ENCODE data around the gene ASCL5.

Gene ASCL5

GRCh38 chr1:201085902-201086735, 40.9 kb downstream of the ASCL5 start:
- no peak for DNase-seq (ENCODE audit: low read depth, low spot score)

- DNase-seq (ENCODE audit: low read depth, low spot score) = no peak
Observed at GRCh38 chr1:201084295-201084694, 42.7 kb downstream of the ASCL5 start.

- no peak for DNase-seq (ENCODE audit: low read depth, low spot score)
Observed at GRCh38 chr1:201083741-201084140, 43.2 kb downstream of the ASCL5 start.

GRCh38 chr1:201080135-201080534, 46.8 kb downstream of the ASCL5 start:
- no peak for DNase-seq (ENCODE audit: low read depth, low spot score)

GRCh38 chr1:201077736-201078135, 49.2 kb downstream of the ASCL5 start:
- DNase-seq (ENCODE audit: low read depth, low spot score) = no peak

- no peak for DNase-seq (ENCODE audit: low read depth, low spot score)
Observed at GRCh38 chr1:201077116-201077515, 49.9 kb downstream of the ASCL5 start.

GRCh38 chr1:201076092-201076491, 50.9 kb downstream of the ASCL5 start:
- no peak for DNase-seq (ENCODE audit: low read depth, low spot score)

GRCh38 chr1:201074018-201074417, 53.0 kb downstream of the ASCL5 start:
- DNase-seq (ENCODE audit: low read depth, low spot score) = no peak

GRCh38 chr1:201072922-201073321, 54.1 kb downstream of the ASCL5 start:
- no peak for DNase-seq (ENCODE audit: low read depth, low spot score)

GRCh38 chr1:201072149-201072548, 54.8 kb downstream of the ASCL5 start:
- DNase-seq (ENCODE audit: low read depth, low spot score) = no peak

GRCh38 chr1:201069636-201070035, 57.3 kb downstream of the ASCL5 start:
- DNase-seq (ENCODE audit: low read depth, low spot score) = no peak

GRCh38 chr1:201068976-201069375, 58.0 kb downstream of the ASCL5 start:
- DNase-seq (ENCODE audit: low read depth, low spot score) = no peak

GRCh38 chr1:201066986-201067385, 60.0 kb downstream of the ASCL5 start:
- DNase-seq (ENCODE audit: low read depth, low spot score) = no peak

GRCh38 chr1:201065686-201066085, 61.3 kb downstream of the ASCL5 start:
- no peak for DNase-seq (ENCODE audit: low read depth, low spot score)

- no peak for DNase-seq (ENCODE audit: low read depth, low spot score)
Observed at GRCh38 chr1:201064806-201065205, 62.2 kb downstream of the ASCL5 start.

All from smooth muscle cell of the brain vasculature (primary cell).